SK-N-SH (cell line): ENCODE results near the gene SPRING1. TPM values are rescaled to one million over a fixed set of nuclear protein-coding genes. Genes with fewer than 3 reads are reported as not detected.

Experiments used
- CTCF ChIA-PET: fragments of 300-600, 350-600 bp; formaldehyde crosslinking; extraction: SDS; loops from one replicate; lab custom pipeline; 2021; lab: Yijun Ruan, JAX
- POLR2A ChIA-PET: fragments of 350-600 bp; sonication (Branson Sonifier 250); formaldehyde crosslinking; extraction: SDS; loops from one replicate; lab custom pipeline; 2020; ENCODE audit warnings: antibody characterized with exemption, inconsistent platforms; lab: Yijun Ruan, JAX
- DNase-seq: peaks from one replicate; pipeline ENCODE4 v3.0.0; 2012
- H2AFZ ChIP-seq: fragments of 200-600 bp; sonication (generic); 2 replicates; pipeline ENCODE4 v1.8.1; 2016; ENCODE audit warnings: antibody characterized with exemption, mild to moderate bottlenecking, low read depth
- H3F3A ChIP-seq: fragments of 200-600 bp; sonication (generic); replicated peaks from 2 replicates; pipeline ENCODE3; 2016; ENCODE audit warnings: antibody characterized with exemption, mild to moderate bottlenecking; ENCODE audit not compliant: insufficient read depth
- H3K27ac ChIP-seq, 2 experiments: fragments of 200-500 bp in 1 of 2; fragments of 200-600 bp in 1 of 2; sonication (Bioruptor generic) in 1 of 2; sonication (generic), shearing (Covaris generic) in 1 of 2; 2 replicates each; pipeline versions ENCODE4 v1.5.1 to v1.6.1; 2014 to 2016; ENCODE audit warnings: low read depth in 2 of 2, inconsistent platforms in 1 of 2, low read length in 1 of 2, mild to moderate bottlenecking in 1 of 2, mixed read lengths in 1 of 2
- H3K27me3 ChIP-seq: fragments of 200-600 bp; sonication (generic), shearing (Covaris generic); 2 replicates; pipeline ENCODE4 v1.6.1; 2016; ENCODE audit warnings: mixed run types; ENCODE audit not compliant: insufficient read depth
- H3K36me3 ChIP-seq, 2 experiments: fragments of 200-500 bp in 1 of 2; fragments of 200-600 bp in 1 of 2; sonication (Bioruptor generic) in 1 of 2; sonication (generic) in 1 of 2; replicated peaks in 1 of 2; 2 replicates each; pipeline versions ENCODE3 to v1.5.1; 2014 to 2016; ENCODE audit warnings: low read length in 1 of 2, mild to moderate bottlenecking in 1 of 2; ENCODE audit not compliant: insufficient read depth in 2 of 2, control insufficient read depth in 1 of 2
- H3K4me1 ChIP-seq, 2 experiments: fragments of 200-500 bp in 1 of 2; fragments of 200-600 bp in 1 of 2; sonication (Bioruptor generic) in 1 of 2; sonication (generic), shearing (Covaris generic) in 1 of 2; 2 replicates each; pipeline versions ENCODE4 v1.5.1 to v1.6.1; 2014 to 2016; ENCODE audit warnings: low read depth in 1 of 2, low read length in 1 of 2, mixed run types in 1 of 2; ENCODE audit not compliant: insufficient read depth in 2 of 2, control insufficient read depth in 1 of 2
- H3K4me2 ChIP-seq: fragments of 200-600 bp; sonication (generic), shearing (Covaris generic); 2 replicates; pipeline ENCODE4 v1.6.1; 2017; ENCODE audit warnings: mixed run types
- H3K4me3 ChIP-seq, 2 experiments: fragments of 200-500 bp in 1 of 2; fragments of 200-600 bp in 1 of 2; sonication (Bioruptor generic) in 1 of 2; sonication (generic), shearing (Covaris generic) in 1 of 2; 2 replicates each; pipeline versions ENCODE4 v1.5.1 to v1.8.1; 2014 to 2016; ENCODE audit warnings: low read depth in 2 of 2, inconsistent platforms in 1 of 2, low read length in 1 of 2, mild to moderate bottlenecking in 1 of 2, mixed read lengths in 1 of 2, moderate library complexity in 1 of 2
- H3K79me2 ChIP-seq: fragments of 200-600 bp; sonication (generic); 2 replicates; pipeline ENCODE4 v1.8.1; 2017; ENCODE audit warnings: mild to moderate bottlenecking; ENCODE audit not compliant: insufficient read depth
- H3K9ac ChIP-seq: fragments of 200-600 bp; sonication (generic); 2 replicates; pipeline ENCODE4 v1.6.1; 2017; ENCODE audit warnings: mixed run types
- H3K9me2 ChIP-seq: fragments of 200-600 bp; sonication (generic); 2 replicates; pipeline ENCODE4 v1.6.1; 2017; ENCODE audit warnings: mixed run types
- H3K9me3 ChIP-seq: fragments of 200-600 bp; sonication (generic); 2 replicates; pipeline ENCODE4 v1.6.1; 2017; ENCODE audit warnings: mixed run types, mild to moderate bottlenecking, moderate library complexity
- H4K20me1 ChIP-seq: fragments of 200-600 bp; sonication (generic); 2 replicates; pipeline ENCODE4 v1.6.1; 2017; ENCODE audit warnings: mild to moderate bottlenecking, mixed run types; ENCODE audit not compliant: insufficient read depth
- ELF1 ChIP-seq: IDR thresholded peaks from 2 replicates; pipeline ENCODE4 v1.4.0; 2012
- EZH2phosphoT487 ChIP-seq: fragments of 200-600 bp; sonication (generic); IDR thresholded peaks from 2 replicates; pipeline ENCODE4 v1.6.1; 2017; ENCODE audit warnings: low read depth, mixed run types, mild to moderate bottlenecking, antibody characterized with exemption, moderate library complexity, borderline replicate concordance
- FOSL2 ChIP-seq: IDR thresholded peaks from 2 replicates; pipeline ENCODE4 v1.4.0; 2012; ENCODE audit warnings: low read depth, mild to moderate bottlenecking, moderate library complexity, borderline replicate concordance
- FOXJ3 ChIP-seq: sonication (generic); formaldehyde crosslinking; IDR thresholded peaks from 2 replicates; pipeline ENCODE4 v1.5.1; 2020; ENCODE audit warnings: mild to moderate bottlenecking, missing genetic modification reagents
- FOXM1 ChIP-seq: IDR thresholded peaks from 2 replicates; pipeline ENCODE4 v1.4.0; 2012; ENCODE audit warnings: low read depth, mild to moderate bottlenecking
- GABPA ChIP-seq: IDR thresholded peaks from 2 replicates; pipeline ENCODE4 v1.4.0; 2012; ENCODE audit warnings: low read depth, mild to moderate bottlenecking
- IRF3 ChIP-seq: fragments of 150-350 bp; IDR thresholded peaks from 2 replicates; pipeline ENCODE4 v1.6.1; 2016; ENCODE audit warnings: mild to moderate bottlenecking, low read depth, low read length
- JUND ChIP-seq: IDR thresholded peaks from 2 replicates; pipeline ENCODE4 v1.4.0; 2012
- MAX ChIP-seq: IDR thresholded peaks from 2 replicates; pipeline ENCODE4 v1.4.0; 2012; ENCODE audit warnings: low read depth
- NFIC ChIP-seq: IDR thresholded peaks from 2 replicates; pipeline ENCODE4 v1.4.0; 2012; ENCODE audit warnings: borderline replicate concordance
- PBX3 ChIP-seq: IDR thresholded peaks from 2 replicates; pipeline ENCODE4; 2012
- POLR2AphosphoS5 ChIP-seq: IDR thresholded peaks from 2 replicates; pipeline ENCODE4 v1.6.1; 2012; ENCODE audit warnings: low read depth, low read length
- RAD21 ChIP-seq: IDR thresholded peaks from 2 replicates; pipeline ENCODE4 v1.6.1; 2012; ENCODE audit warnings: mild to moderate bottlenecking, low read length
- RCOR1 ChIP-seq: fragments of 150-350 bp; IDR thresholded peaks from 2 replicates; pipeline ENCODE4 v1.6.1; 2017; ENCODE audit warnings: antibody characterized with exemption, low read length
- REST ChIP-seq: IDR thresholded peaks from 2 replicates; pipeline ENCODE4 v1.6.1; 2012; ENCODE audit warnings: mild to moderate bottlenecking, low read depth, low read length, moderate library complexity
- RFX5 ChIP-seq: IDR thresholded peaks from 2 replicates; pipeline ENCODE4 v1.6.1; 2012; ENCODE audit warnings: mild to moderate bottlenecking, improper control_type of control experiment, low read length
- TAF1 ChIP-seq: IDR thresholded peaks from 2 replicates; pipeline ENCODE4 v1.6.1; 2012; ENCODE audit warnings: low read depth, mild to moderate bottlenecking, low read length, moderate library complexity, borderline replicate concordance
- TCF12 ChIP-seq: IDR thresholded peaks from 2 replicates; pipeline ENCODE4 v1.4.0; 2012
- TEAD4 ChIP-seq: IDR thresholded peaks from 2 replicates; pipeline ENCODE4 v1.4.0; 2012; ENCODE audit warnings: mild to moderate bottlenecking, borderline replicate concordance; ENCODE audit not compliant: insufficient read depth
- USF1 ChIP-seq: IDR thresholded peaks from 2 replicates; pipeline ENCODE4 v1.4.0; 2012; ENCODE audit warnings: low read depth, borderline replicate concordance
- USF2 ChIP-seq: fragments of 150-350 bp; IDR thresholded peaks from 2 replicates; pipeline ENCODE4 v1.6.1; 2017; ENCODE audit warnings: antibody characterized with exemption, low read length, low read depth, borderline replicate concordance
- WGBS: methylation state at CpG from one replicate; pipeline ENCODE4 v1.1.6; 2017; ENCODE audit warnings: low lambda C conversion rate; 5-methylcytosine and 5-hydroxymethylcytosine counted together
- polyA plus RNA-seq, 3 experiments: library from polyadenylated mRNA; depleted of rRNA; stranded (reverse); fragments of >200 nt; gene quantifications; 2 replicates each; pipeline ENCODE4 v1.2.3, GENCODE V29; 2012

The SPRING1 gene
- polyA plus RNA-seq, 1 of the 3 experiments (the other 2 are of a cell fraction) = 10.9 TPM

- H3K9ac ChIP-seq = no peak overlapping the region
- no peak overlapping the region for H3K27ac ChIP-seq
- no peaks in the 10 kb centered on the region for H3K4me1 ChIP-seq
- H3K9me2 ChIP-seq = no peaks in the 10 kb centered on the region
- no peak for DNase-seq
- H3K79me2 ChIP-seq = no peaks in the 10 kb centered on the region
- ChIA-PET CTCF (no interaction called here), POLR2A (no interaction called here)
- no peaks in the 10 kb centered on the region for H4K20me1 ChIP-seq
- H3K27me3 ChIP-seq = no peaks in the 10 kb centered on the region
- no peaks in the 10 kb centered on the region for H3K9me3 ChIP-seq
- no peak overlapping the region for H3K4me2 ChIP-seq
- no CpG with 5 or more reads among the region's 26 CpGs for WGBS
- no peak overlapping the region for H3K4me3 ChIP-seq
- TF ChIP-seq RAD21 (no peak), PBX3 (no peak), EZH2phosphoT487 (no peak), POLR2AphosphoS5 (no peak), RFX5 (no peak), USF2 (no peak), USF1 (no peak), FOSL2 (no peak)
- H3K36me3 ChIP-seq = no peaks in the 10 kb centered on the region
- no peaks in the 10 kb centered on the region for H3F3A ChIP-seq
- no peak overlapping the region for H2AFZ ChIP-seq
These were observed 12.0 kb upstream of the SPRING1 start for GRCh38 chr12:116749884-116750283.

- Histone ChIP-seq H3F3A (no peaks in the 10 kb centered on the region), H3K9me2 (no peaks in the 10 kb centered on the region), H3K4me3 (no peak overlapping the region), H3K9me3 (no peaks in the 10 kb centered on the region), H3K9ac (no peak overlapping the region), H3K36me3 (peaks cover 0 to 3% of the 10 kb centered on the region in 2 experiments), H3K27me3 (no peaks in the 10 kb centered on the region), H4K20me1 (no peaks in the 10 kb centered on the region), H2AFZ (no peak overlapping the region), H3K4me1 (no peaks in the 10 kb centered on the region), H3K79me2 (no peaks in the 10 kb centered on the region), H3K27ac (no peak overlapping the region), H3K4me2 (no peak overlapping the region)
- no peak for DNase-seq
- POLR2A ChIA-PET = no interaction called here
- WGBS = 94% methylated on average over 4 of the region's 4 CpGs
- CTCF ChIA-PET = no interaction called here
- TF ChIP-seq TCF12 (no peak), FOXM1 (no peak), JUND (no peak), FOXJ3 (no peak), MAX (no peak), TAF1 (no peak), EZH2phosphoT487 (no peak), ELF1 (no peak), TEAD4 (no peak), RCOR1 (no peak), FOSL2 (no peak), GABPA (no peak), USF1 (no peak), IRF3 (no peak), REST (no peak), NFIC (no peak)
These were observed 7.7 kb upstream of the SPRING1 start for GRCh38 chr12:116745554-116745953.
